Colonic mucosa (tissue), 4 donors: ENCODE data around the gene ROBO1. TPM values are rescaled to one million over a fixed set of nuclear protein-coding genes. Genes with fewer than 3 reads are reported as not detected.

Source experiments
- DNase-seq: peaks from one replicate; pipeline ENCODE4 v3.0.0-alpha.2; 2020
- H3K27ac ChIP-seq: fragments of 200-600 bp; one replicate; pipeline ENCODE4 v1.8.0; 2021
- H3K27me3 ChIP-seq: fragments of 200-600 bp; one replicate; pipeline ENCODE4 v1.8.0; 2021
- H3K36me3 ChIP-seq: fragments of 200-600 bp; one replicate; pipeline ENCODE4 v1.8.0; 2021
- H3K4me1 ChIP-seq: fragments of 200-600 bp; one replicate; pipeline ENCODE4 v1.8.0; 2021; ENCODE audit warnings: mild to moderate bottlenecking
- H3K4me3 ChIP-seq: fragments of 200-600 bp; one replicate; pipeline ENCODE4 v1.8.0; 2021
- H3K9ac ChIP-seq, 2 donors: one replicate each; pipeline ENCODE4 v1.7.0; 2013; ENCODE audit warnings: control low read depth in 2 of 2, low read depth in 2 of 2, low read length in 2 of 2
- H3K9me3 ChIP-seq: fragments of 200-600 bp; one replicate; pipeline ENCODE4 v1.8.0; 2021
- CTCF ChIP-seq: fragments of 200-600 bp; IDR thresholded peaks from one replicate; pipeline ENCODE4 v1.8.0; 2022; ENCODE audit warnings: antibody characterized with exemption, mild to moderate bottlenecking
- intact Hi-C: fragments of 100-400 bp; cut with DNase I; formaldehyde crosslinking; loops from one replicate; pipeline ENCODE4 v1.14.1; 2022
- total RNA-seq, 2 donors: library from RNA; stranded (reverse); fragmentation: NEBNext Ultra II Directional in 1 of 2; extraction: Animal tissue kit (Norgen Biotek cat#: 25700) in 1 of 2; gene quantifications; one replicate each; pipeline ENCODE4 v1.2.1, GENCODE V29; 2021
- donor health status: healthy.
- donor health status: DM: no; HTN: no; CAD: no.
- donor health status: DM: no; HTN: no; CAD: no.

Gene ROBO1
- total RNA-seq, 2 donors from 2014 or later = 8.1 to 9.4 TPM

- TF ChIP-seq CTCF = no peak
- H3K27ac ChIP-seq = no peak overlapping the region
- no peaks in the 10 kb centered on the region for H3K9me3 ChIP-seq
- no peak overlapping the region for H3K9ac ChIP-seq
- no peaks in the 10 kb centered on the region for H3K27me3 ChIP-seq
- H3K36me3 ChIP-seq = no peaks in the 10 kb centered on the region
- no peak for DNase-seq
- intact Hi-C loops = no loop called here
- no peaks in the 10 kb centered on the region for H3K4me1 ChIP-seq
- H3K4me3 ChIP-seq = no peak overlapping the region
Measured at GRCh38 chr3:79278681-79279080, 489.1 kb downstream of the ROBO1 start.

- H3K4me3 ChIP-seq = no peak overlapping the region
- H3K36me3 ChIP-seq = no peaks in the 10 kb centered on the region
- H3K4me1 ChIP-seq = no peaks in the 10 kb centered on the region
- no peaks in the 10 kb centered on the region for H3K9me3 ChIP-seq
- DNase-seq = no peak
- intact Hi-C loops = no loop called here
- H3K27me3 ChIP-seq = no peaks in the 10 kb centered on the region
- no peak for TF ChIP-seq CTCF
- no peak overlapping the region for H3K27ac ChIP-seq
- no peak overlapping the region for H3K9ac ChIP-seq
Measured at GRCh38 chr3:79268422-79268821, 499.4 kb downstream of the ROBO1 start.

GRCh38 chr3:79264892-79265291, 502.9 kb downstream of the ROBO1 start:
- H3K27me3 ChIP-seq = no peaks in the 10 kb centered on the region
- no peak overlapping the region for H3K27ac ChIP-seq
- DNase-seq = no peak
- intact Hi-C loops = no loop called here
- no peak for TF ChIP-seq CTCF
- H3K9ac ChIP-seq = no peak overlapping the region
- no peaks in the 10 kb centered on the region for H3K36me3 ChIP-seq
- H3K9me3 ChIP-seq = no peaks in the 10 kb centered on the region
- H3K4me1 ChIP-seq = no peaks in the 10 kb centered on the region
- no peak overlapping the region for H3K4me3 ChIP-seq

- intact Hi-C loops = no loop called here
- no peaks in the 10 kb centered on the region for H3K27me3 ChIP-seq
- H3K4me1 ChIP-seq = no peaks in the 10 kb centered on the region
- no peak overlapping the region for H3K27ac ChIP-seq
- TF ChIP-seq CTCF = no peak
- no peaks in the 10 kb centered on the region for H3K9me3 ChIP-seq
- H3K4me3 ChIP-seq = no peak overlapping the region
- no peak for DNase-seq
- H3K9ac ChIP-seq = no peak overlapping the region
- H3K36me3 ChIP-seq = no peaks in the 10 kb centered on the region
Measured at GRCh38 chr3:79263423-79263822, 504.4 kb downstream of the ROBO1 start.

GRCh38 chr3:79258479-79258878, 509.3 kb downstream of the ROBO1 start:
- no peaks in the 10 kb centered on the region for H3K4me1 ChIP-seq
- no peak overlapping the region for H3K4me3 ChIP-seq
- H3K9ac ChIP-seq = no peak overlapping the region
- no peak overlapping the region for H3K27ac ChIP-seq
- H3K36me3 ChIP-seq = no peaks in the 10 kb centered on the region
- intact Hi-C loops = no loop called here
- no peak for DNase-seq
- H3K27me3 ChIP-seq = no peaks in the 10 kb centered on the region
- TF ChIP-seq CTCF = no peak
- no peaks in the 10 kb centered on the region for H3K9me3 ChIP-seq

- H3K9ac ChIP-seq = no peak overlapping the region
- no peak overlapping the region for H3K4me3 ChIP-seq
- DNase-seq = no peak
- TF ChIP-seq CTCF = no peak
- no peak overlapping the region for H3K27ac ChIP-seq
- no peaks in the 10 kb centered on the region for H3K27me3 ChIP-seq
- intact Hi-C loops = no loop called here
- no peaks in the 10 kb centered on the region for H3K4me1 ChIP-seq
- H3K36me3 ChIP-seq = no peaks in the 10 kb centered on the region
- H3K9me3 ChIP-seq = no peaks in the 10 kb centered on the region
Measured at GRCh38 chr3:79257791-79258190, 510.0 kb downstream of the ROBO1 start.
